H1 (cell line): ENCODE measurements around the gene CSF2. TPM values are rescaled to one million over a fixed set of nuclear protein-coding genes. Genes with fewer than 3 reads are reported as not detected.

Source experiments
- CTCF ChIA-PET: fragments of 300-600 bp; sonication (Branson Sonifier 250); formaldehyde crosslinking; loops from one replicate; lab custom pipeline; 2021; ENCODE audit not compliant: partially characterized antibody; lab: Charles Lee
- POLR2A ChIA-PET: fragments of 300-600 bp; sonication (Branson Sonifier 250); formaldehyde crosslinking; loops from one replicate; lab custom pipeline; 2021; ENCODE audit warnings: inconsistent platforms; ENCODE audit not compliant: partially characterized antibody; lab: Charles Lee
- DNase-seq, 2 experiments: peaks; one replicate each; pipeline versions ENCODE4 v3.0.0 to v3.0.0-alpha.2; 2010 to 2022; ENCODE audit warnings: low spot score in 2 of 2, low read depth in 1 of 2, mixed read lengths in 1 of 2
- FAIRE-seq: peaks from 2 replicates; lab custom pipeline; 2011; peaks lifted over from hg19 to GRCh38; lab: Jason Lieb, UNC
- H2AFZ ChIP-seq: 2 replicates; pipeline ENCODE4 v1.8.1; 2012; ENCODE audit warnings: low read length, inconsistent platforms
- H2AK5ac ChIP-seq: 2 replicates; pipeline ENCODE4 v1.6.1; 2013; ENCODE audit warnings: low read depth, low read length
- H2BK120ac ChIP-seq: replicated peaks from 2 replicates; pipeline ENCODE3; 2013; ENCODE audit warnings: low read depth, low read length, inconsistent platforms
- H2BK12ac ChIP-seq: 2 replicates; pipeline ENCODE4 v1.6.1; 2013; ENCODE audit warnings: low read depth, low read length
- H2BK15ac ChIP-seq: 2 replicates; pipeline ENCODE4 v1.6.1; 2013; ENCODE audit warnings: low read length
- H2BK20ac ChIP-seq: 2 replicates; pipeline ENCODE4 v1.6.1; 2013; ENCODE audit warnings: low read length
- H2BK5ac ChIP-seq: 2 replicates; pipeline ENCODE4 v1.6.1; 2013; ENCODE audit warnings: low read depth, low read length
- H3K14ac ChIP-seq: 2 replicates; pipeline ENCODE4 v1.6.1; 2013; ENCODE audit warnings: inconsistent platforms; ENCODE audit not compliant: insufficient read length
- H3K18ac ChIP-seq: 2 replicates; pipeline ENCODE4 v1.6.1; 2013; ENCODE audit warnings: low read length; ENCODE audit errors: extremely low read depth
- H3K23ac ChIP-seq: 2 replicates; pipeline ENCODE4 v1.6.1; 2013; ENCODE audit warnings: inconsistent platforms; ENCODE audit not compliant: insufficient read length
- H3K23me2 ChIP-seq: 2 replicates; pipeline ENCODE4 v1.6.1; 2013; ENCODE audit warnings: low read depth, low read length
- H3K27ac ChIP-seq: 2 replicates; pipeline ENCODE4 v1.6.1; 2011; ENCODE audit warnings: low read depth, low read length, inconsistent platforms
- H3K27me3 ChIP-seq, 4 experiments: replicated peaks in 1 of 4; 1 replicate in 1 of 4; 2 replicates in 3 of 4; pipeline versions ENCODE4 v1.6.1 to v1.8.1; 2011 to 2013; ENCODE audit warnings: low read length in 3 of 4, mild to moderate bottlenecking in 3 of 4, inconsistent platforms in 2 of 4, mixed read lengths in 2 of 4, moderate library complexity in 1 of 4; ENCODE audit not compliant: control insufficient read depth in 3 of 4, insufficient read depth in 3 of 4; ENCODE audit errors: extremely low read depth in 1 of 4
- H3K36me3 ChIP-seq, 4 experiments: 2 replicates each; pipeline versions ENCODE4 v1.6.1 to v1.8.1; 2011 to 2013; ENCODE audit warnings: mild to moderate bottlenecking in 4 of 4, low read length in 3 of 4, moderate library complexity in 2 of 4, control low read depth in 1 of 4, inconsistent platforms in 1 of 4; ENCODE audit not compliant: insufficient read depth in 4 of 4, control insufficient read depth in 2 of 4
- H3K4ac ChIP-seq: replicated peaks from 2 replicates; pipeline ENCODE3; 2013; ENCODE audit warnings: low read length, low read depth, mixed read lengths, inconsistent platforms; ENCODE audit not compliant: insufficient read length
- H3K4me1 ChIP-seq, 4 experiments: replicated peaks in 1 of 4; 1 replicate in 1 of 4; 2 replicates in 3 of 4; pipeline versions ENCODE4 v1.6.1 to v1.8.1; 2011 to 2013; ENCODE audit warnings: low read length in 3 of 4, inconsistent platforms in 2 of 4, mixed read lengths in 1 of 4; ENCODE audit not compliant: insufficient read depth in 4 of 4, control insufficient read depth in 3 of 4
- H3K4me2 ChIP-seq, 2 experiments: 2 replicates each; pipeline versions ENCODE4 v1.6.1 to v1.8.1; 2011 to 2013; ENCODE audit warnings: low read depth in 2 of 2, low read length in 2 of 2, control low read depth in 1 of 2, inconsistent platforms in 1 of 2, mild to moderate bottlenecking in 1 of 2; ENCODE audit not compliant: insufficient read depth in 1 of 2
- H3K4me3 ChIP-seq, 4 experiments: fragments of 200-600, 300-600 bp in 1 of 4; sonication (generic), shearing (Covaris generic), sonication (Bioruptor Twin) in 1 of 4; 2 replicates each; pipeline versions ENCODE4 v1.5.1 to v1.8.1; 2011 to 2016; ENCODE audit warnings: low read length in 4 of 4, low read depth in 3 of 4, control low read depth in 2 of 4, inconsistent platforms in 2 of 4, mild to moderate bottlenecking in 2 of 4, mixed read lengths in 1 of 4, moderate library complexity in 1 of 4; ENCODE audit not compliant: insufficient read depth in 2 of 4; ENCODE audit errors: extremely low read depth in 1 of 4
- H3K56ac ChIP-seq: replicated peaks from 2 replicates; pipeline ENCODE3; 2013; ENCODE audit warnings: low read depth, mild to moderate bottlenecking, mixed read lengths, low read length, inconsistent platforms; ENCODE audit not compliant: insufficient read length
- H3K79me1 ChIP-seq: 2 replicates; pipeline ENCODE4 v1.6.1; 2013; ENCODE audit warnings: low read depth, low read length, control low read depth
- H3K79me2 ChIP-seq, 2 experiments: 2 replicates each; pipeline versions ENCODE4 v1.6.1 to v1.8.1; 2012 to 2013; ENCODE audit warnings: low read length in 2 of 2, mild to moderate bottlenecking in 2 of 2, inconsistent platforms in 1 of 2; ENCODE audit not compliant: insufficient read depth in 2 of 2, control insufficient read depth in 1 of 2
- H3K9ac ChIP-seq, 4 experiments: replicated peaks in 1 of 4; 1 replicate in 1 of 4; 2 replicates in 3 of 4; pipeline versions ENCODE4 v1.6.1 to v1.8.1; 2011 to 2013; ENCODE audit warnings: low read depth in 3 of 4, low read length in 3 of 4, control low read depth in 2 of 4, mild to moderate bottlenecking in 2 of 4, moderate library complexity in 2 of 4, inconsistent platforms in 1 of 4; ENCODE audit errors: extremely low read depth in 1 of 4
- H3K9me3 ChIP-seq, 2 experiments: 2 replicates each; pipeline versions ENCODE4 v1.6.1 to v1.8.1; 2012 to 2013; ENCODE audit warnings: mild to moderate bottlenecking in 2 of 2, moderate library complexity in 2 of 2, control low read depth in 1 of 2, inconsistent platforms in 1 of 2, low read depth in 1 of 2, low read length in 1 of 2, mixed read lengths in 1 of 2; ENCODE audit not compliant: insufficient read depth in 2 of 2
- H4K20me1 ChIP-seq, 2 experiments: replicated peaks in 1 of 2; 2 replicates each; pipeline versions ENCODE3 to v1.8.1; 2011 to 2013; ENCODE audit warnings: inconsistent platforms in 2 of 2, low read length in 2 of 2, mild to moderate bottlenecking in 1 of 2; ENCODE audit not compliant: insufficient read depth in 2 of 2, control insufficient read depth in 1 of 2
- H4K5ac ChIP-seq: 2 replicates; pipeline ENCODE4 v1.6.1; 2013; ENCODE audit warnings: low read length, low read depth, mixed read lengths, inconsistent platforms; ENCODE audit not compliant: insufficient read length
- H4K8ac ChIP-seq: 2 replicates; pipeline ENCODE4 v1.8.0; 2013; ENCODE audit warnings: mild to moderate bottlenecking, moderate library complexity, low read length, inconsistent platforms; ENCODE audit not compliant: insufficient read depth; ENCODE audit errors: extremely low read depth
- H4K91ac ChIP-seq: replicated peaks from 2 replicates; pipeline ENCODE3; 2013; ENCODE audit warnings: low read length, mixed read lengths, inconsistent platforms; ENCODE audit not compliant: insufficient read length
- ATF3 ChIP-seq: IDR thresholded peaks from 2 replicates; pipeline ENCODE4 v1.6.1; 2011; ENCODE audit warnings: low read depth, mild to moderate bottlenecking, low read length; ENCODE audit not compliant: insufficient read depth
- BACH1 ChIP-seq: IDR thresholded peaks from 2 replicates; pipeline ENCODE4 v1.6.1; 2012; ENCODE audit warnings: low read length, improper control_type of control experiment
- BCL11A ChIP-seq, 2 experiments: IDR thresholded peaks; one replicate each; pipeline ENCODE4 v1.6.1; 2011; ENCODE audit warnings: low read depth in 2 of 2, low read length in 2 of 2, mild to moderate bottlenecking in 2 of 2
- POLR2A ChIP-seq, 2 experiments: IDR thresholded peaks; 1 replicate in 1 of 2; 2 replicates in 1 of 2; pipeline ENCODE4 v1.6.1; 2011; ENCODE audit warnings: low read depth in 2 of 2, low read length in 2 of 2, mild to moderate bottlenecking in 2 of 2; ENCODE audit errors: control extremely low read depth in 1 of 2
- SAP30 ChIP-seq: fragments of 300-600 bp; sonication (generic); IDR thresholded peaks from 2 replicates; pipeline ENCODE4 v1.7.1; 2012; ENCODE audit warnings: low read length, moderate library complexity, mild to moderate bottlenecking, inconsistent platforms; ENCODE audit not compliant: insufficient read depth, insufficient replicate concordance
- SIRT6 ChIP-seq: IDR thresholded peaks from one replicate; pipeline ENCODE4 v1.7.1; 2012; ENCODE audit warnings: low read length, inconsistent platforms
- SIX5 ChIP-seq: IDR thresholded peaks from 2 replicates; pipeline ENCODE4 v1.6.1; 2011; ENCODE audit warnings: mild to moderate bottlenecking, low read depth, low read length
- WGBS, 2 experiments: shearing (Covaris generic) in 1 of 2; methylation state at CpG; one replicate each; pipeline versions ENCODE4 v1.1.6 to v1.1.7; 2013 to 2015; ENCODE audit warnings: low lambda C conversion rate in 2 of 2, mixed read lengths in 2 of 2, inconsistent platforms in 1 of 2, low coverage in 1 of 2, missing lambda C conversion rate in 1 of 2; ENCODE audit not compliant: insufficient replicate concordance in 2 of 2, insufficient coverage in 1 of 2, insufficient read length in 1 of 2; ENCODE audit errors: extremely low coverage in 1 of 2, missing lambda C conversion rate in 1 of 2; 5-methylcytosine and 5-hydroxymethylcytosine counted together
- polyA plus RNA-seq, 7 experiments: library from polyadenylated mRNA; depleted of rRNA in 3 of 7; stranded (reverse) in 5 of 7; unstranded in 2 of 7; fragments of >200 nt in 5 of 7; fragments of 200-250 nt in 2 of 7; gene quantifications; 1 replicate in 5 of 7; 2 replicates in 1 of 7; 4 replicates in 1 of 7; pipeline versions ENCODE4 v1.2.1 to v1.2.3, GENCODE V29; 2011 to 2013; ENCODE audit warnings: missing spikeins in 2 of 7, mixed read lengths in 2 of 7
- total RNA-seq: library from RNA; stranded (reverse); fragmentation: NEBNext Ultra II Directional; extraction: Animal tissue kit (Norgen Biotek cat#: 25700); gene quantifications from 2 replicates; pipeline ENCODE4 v1.2.1, GENCODE V29; 2021
- TF ChIP-seq, protein P1 (sequence below): IDR thresholded peaks from 2 replicates; pipeline ENCODE4 v1.6.1; 2011; ENCODE audit warnings: low read length, improper control_type of control experiment

Gene CSF2
- total and polyA plus RNA-seq, 2 of the 8 experiments (the other 6 are each of a cell fraction or from before 2014, with no cell fraction given): not detected

- Histone ChIP-seq H4K8ac (peak overlapping the region; percentile 14; the same call in 1 of the 2 replicates), H2BK15ac (no peak overlapping the region), H3K23ac (no peak overlapping the region), H3K79me1 (no peaks in the 10 kb centered on the region), H3K56ac (no peak overlapping the region), H3K27ac (no peak overlapping the region), H2BK5ac (no peak overlapping the region), H3K4ac (no peak overlapping the region), H3K79me2 (no peaks in the 10 kb centered on the region), H4K5ac (no peak overlapping the region), H3K27me3 (no peaks in the 10 kb centered on the region), H3K4me3 (no peak overlapping the region), H4K91ac (no peak overlapping the region), H2BK12ac (no peak overlapping the region), H3K4me2 (no peak overlapping the region), H3K14ac (no peak overlapping the region), H3K18ac (no peak overlapping the region), H2BK120ac (no peak overlapping the region), H3K9ac (no peak overlapping the region), H2BK20ac (no peak overlapping the region), H2AK5ac (no peak overlapping the region), H3K9me3 (no peaks in the 10 kb centered on the region), H2AFZ (no peak overlapping the region), H3K36me3 (no peaks in the 10 kb centered on the region), H3K4me1 (peaks cover 0 to 5% (median 1%) of the 10 kb centered on the region in 4 experiments; a peak in 2 of 7 replicates), H3K23me2 (no peaks in the 10 kb centered on the region), H4K20me1 (no peaks in the 10 kb centered on the region)
- peak in 1 of 2 experiments; percentile 30 for DNase-seq
- TF ChIP-seq BACH1: no peak
- no peak for TF ChIP-seq ATF3
- no peak for TF ChIP-seq SIX5
- TF ChIP-seq SAP30: no peak
- no peak for TF ChIP-seq POLR2A (IDR thresholded peaks at IDR 0.05; ENCODE audit: control extremely low read depth in 1 of 2, low read depth in 2 of 2, low read length in 2 of 2)
- TF ChIP-seq SIRT6: no peak
- TF ChIP-seq, protein P1, sequence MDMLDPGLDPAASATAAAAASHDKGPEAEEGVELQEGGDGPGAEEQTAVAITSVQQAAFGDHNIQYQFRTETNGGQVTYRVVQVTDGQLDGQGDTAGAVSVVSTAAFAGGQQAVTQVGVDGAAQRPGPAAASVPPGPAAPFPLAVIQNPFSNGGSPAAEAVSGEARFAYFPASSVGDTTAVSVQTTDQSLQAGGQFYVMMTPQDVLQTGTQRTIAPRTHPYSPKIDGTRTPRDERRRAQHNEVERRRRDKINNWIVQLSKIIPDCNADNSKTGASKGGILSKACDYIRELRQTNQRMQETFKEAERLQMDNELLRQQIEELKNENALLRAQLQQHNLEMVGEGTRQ: no peak
- no peak for TF ChIP-seq BCL11A (IDR thresholded peaks at IDR 0.05; ENCODE audit: low read depth in 2 of 2, low read length in 2 of 2)
- 84% methylated on average over 5 of the region's 5 CpGs; no CpG with 5 or more reads in 1 of the 2 experiments for WGBS, 2 experiments
- ChIA-PET POLR2A (interaction anchor here (1.1 kb wide), 1 partner anchor 174 kb away, joined by 3 read pairs; no protein-coding TSS in a partner anchor), CTCF (interaction anchor here (0.8 to 2.5 kb wide), 6 partner anchors 13 to 240 kb away, joined by 3 to 20 read pairs (median 4); no protein-coding TSS in a partner anchor)
- no peak for FAIRE-seq
Measured at GRCh38 chr5:132050136-132050535, 23.5 kb upstream of the CSF2 start.
